Hematopoietic multipotent progenitor cell treated with erythropoietin and hydrocortisone succinate and interleukin-3 and kit ligand, for 8 days (in vitro differentiated cells): ENCODE results near the gene TMEM267.
"Not testable (repeated sequence)": the region's sequence is repeated elsewhere in the genome, so short reads cannot be mapped to it uniquely, and the experiment has no call there.

Source experiments
- DNase-seq: peaks from one replicate; pipeline ENCODE4 v3.0.0-alpha.2; 2015

Gene TMEM267, protein sequence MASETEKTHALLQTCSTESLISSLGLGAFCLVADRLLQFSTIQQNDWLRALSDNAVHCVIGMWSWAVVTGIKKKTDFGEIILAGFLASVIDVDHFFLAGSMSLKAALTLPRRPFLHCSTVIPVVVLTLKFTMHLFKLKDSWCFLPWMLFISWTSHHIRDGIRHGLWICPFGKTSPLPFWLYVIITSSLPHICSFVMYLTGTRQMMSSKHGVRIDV

DNA sequence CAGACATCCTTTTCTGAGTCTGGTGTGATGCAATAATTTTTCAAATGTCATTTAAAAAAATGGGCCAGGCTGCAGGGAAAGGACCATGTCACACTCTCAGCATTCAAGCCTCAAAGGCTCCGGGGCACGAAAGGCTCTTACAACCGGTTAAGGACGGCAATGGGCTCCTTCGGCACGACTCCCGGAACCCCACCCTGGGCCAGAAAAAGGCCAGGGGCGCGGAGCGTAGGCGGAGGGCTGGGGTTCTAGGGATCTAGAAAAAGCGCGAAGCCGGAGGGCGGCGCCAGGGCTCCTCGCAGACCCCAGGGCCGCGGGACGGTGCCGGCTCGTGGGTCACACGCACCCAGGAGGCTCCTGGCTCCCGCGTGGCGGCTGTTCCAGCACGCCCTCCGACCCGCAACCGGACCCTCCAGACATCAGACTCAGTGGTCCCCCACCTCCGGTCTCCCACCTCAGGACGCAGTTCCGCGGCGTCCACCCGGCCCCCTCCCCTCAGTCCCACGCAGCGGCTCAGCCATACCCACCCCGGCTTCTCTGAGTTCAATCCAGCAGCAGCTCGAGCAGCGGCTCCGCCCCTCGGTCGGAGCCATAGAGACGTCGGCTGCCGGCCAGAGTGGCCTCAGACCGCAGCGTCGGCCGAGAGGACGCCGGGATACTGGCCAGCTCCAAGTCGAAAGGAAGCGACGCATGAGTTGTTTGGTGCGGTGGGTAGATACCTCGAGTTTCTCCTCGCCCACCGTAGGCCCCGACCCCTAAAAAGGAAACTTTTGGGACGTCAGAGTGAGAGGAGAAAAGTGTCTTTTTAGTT lies at the start of gene TMEM267:
TMEM267 (minus strand) TSS at position 568 of the 808 bp plus-strand sequence. CDS start 29,896 bp downstream, outside the sequence.
- peak; percentile 92 for DNase-seq

DNA sequence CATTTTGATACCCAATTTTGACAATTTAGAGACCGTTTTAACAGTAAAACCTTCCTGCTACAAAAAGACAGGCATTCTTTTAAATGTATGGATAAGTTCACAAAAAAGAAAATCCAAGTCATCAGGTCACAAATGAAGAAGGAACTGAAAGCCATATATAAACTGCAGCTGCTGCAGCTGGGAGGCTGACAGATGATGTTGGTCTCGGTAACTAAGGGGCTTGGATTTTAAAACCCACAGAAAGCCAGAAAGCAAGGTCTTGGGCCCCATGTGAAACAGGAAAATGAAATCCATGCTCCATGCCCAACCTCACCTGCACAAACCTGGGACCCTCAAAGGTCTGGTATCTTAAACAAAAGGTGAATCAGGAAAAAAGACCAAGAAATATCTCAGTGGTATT lies 47.0 kb upstream of the TMEM267 start:
- no peak for DNase-seq

DNA sequence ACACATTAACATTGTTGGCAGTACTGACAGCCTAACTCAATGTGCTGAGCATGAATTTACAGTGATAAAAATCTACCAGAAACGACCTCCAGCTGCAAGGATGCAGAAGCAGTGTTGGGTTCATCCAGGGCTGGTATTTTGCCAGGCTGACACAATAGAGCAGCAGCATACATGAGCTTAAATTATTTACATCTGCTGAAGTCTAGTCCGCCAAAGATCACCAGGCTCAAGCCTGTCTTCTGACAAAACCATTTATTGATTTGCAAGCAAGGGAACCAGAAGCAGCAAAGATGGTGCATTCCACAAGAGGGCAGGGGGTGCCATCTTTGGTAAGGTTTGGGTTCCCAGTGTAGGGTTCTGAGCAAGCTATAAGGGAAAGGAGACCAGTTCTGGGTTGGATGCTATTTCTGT lies 40.0 kb upstream of the TMEM267 start:
- no peak for DNase-seq

DNA sequence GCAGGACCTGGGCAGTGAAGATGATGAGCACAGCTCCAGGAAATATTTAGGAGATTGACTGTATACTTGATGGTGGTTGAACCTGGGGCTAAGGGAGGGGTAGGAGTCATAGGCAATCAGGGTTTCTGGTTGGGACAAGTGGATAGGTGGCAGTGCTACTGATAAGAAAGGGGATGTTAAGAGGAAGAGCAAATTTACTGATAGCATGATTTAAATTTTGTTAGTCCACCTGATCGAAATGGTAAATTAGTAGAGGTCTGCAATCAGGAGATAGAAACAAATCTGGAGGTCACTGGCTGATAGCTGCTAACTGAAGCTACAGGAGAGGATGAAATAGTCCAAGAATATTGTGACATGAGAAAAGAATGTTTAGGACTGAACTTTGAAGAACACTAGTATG lies 37.0 kb upstream of the TMEM267 start:
- no peak for DNase-seq

DNA sequence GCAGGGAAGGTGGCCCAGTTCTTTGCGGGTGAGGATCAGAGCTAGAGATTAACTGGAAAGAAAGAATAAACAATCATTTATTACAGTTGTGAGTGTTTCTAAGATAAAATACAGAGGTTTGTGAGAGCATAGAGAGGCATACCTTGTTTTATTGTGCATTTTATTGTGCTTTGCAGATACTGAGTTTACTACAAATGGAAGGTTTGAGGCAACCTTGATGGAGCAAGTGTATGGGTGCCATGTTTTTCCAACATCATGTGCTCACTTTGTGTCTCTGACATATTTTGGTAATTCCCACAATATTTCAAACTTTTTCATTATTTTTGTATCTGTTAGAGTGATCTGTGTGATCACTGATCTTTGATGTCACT lies 32.0 kb upstream of the TMEM267 start:
- DNase-seq, result peak; percentile 49

DNA sequence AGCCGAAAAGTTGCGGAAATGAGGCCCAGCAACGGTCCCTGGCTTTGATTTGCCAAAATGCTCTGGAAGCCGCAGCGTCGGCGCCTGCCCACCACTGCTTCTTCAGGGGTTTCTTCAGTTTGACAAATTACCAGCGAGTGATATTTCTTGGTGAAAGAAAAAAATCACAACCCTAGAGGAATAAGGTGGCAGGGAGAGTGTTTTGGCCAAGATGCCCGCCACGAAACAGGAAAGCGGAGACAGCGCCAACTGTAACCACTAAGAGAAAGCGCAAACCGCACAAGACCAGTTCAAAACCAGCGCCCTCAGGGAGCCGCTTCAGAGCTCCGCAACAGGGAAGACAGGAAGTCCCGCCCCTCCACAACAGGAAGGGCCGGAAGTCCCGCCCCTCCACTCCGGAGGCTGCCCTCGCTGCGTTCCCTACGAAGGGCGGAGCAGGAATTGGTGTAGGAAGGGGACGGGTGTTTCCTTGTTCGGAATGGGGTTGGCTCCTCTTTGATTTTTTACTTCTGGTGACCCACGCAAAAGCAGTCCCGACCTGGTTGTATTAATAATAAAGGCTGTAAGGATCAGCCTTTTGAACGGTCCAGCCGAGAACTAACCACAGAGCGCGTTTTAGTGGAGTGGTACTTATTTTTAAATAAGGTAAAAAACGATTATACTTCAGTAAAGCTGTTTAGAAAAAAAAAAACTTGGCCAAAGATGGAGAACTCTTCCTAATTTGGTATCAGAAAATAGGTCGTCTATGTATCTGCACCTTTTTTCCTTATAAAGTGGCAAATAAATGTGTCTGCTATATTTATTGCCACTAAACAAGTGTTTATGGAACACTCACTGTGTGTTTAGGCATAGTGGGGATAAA lies 31.4 kb upstream of the TMEM267 start, which contains the start of gene C5orf34:
C5orf34 (minus strand) TSS at position 333 of the 862 bp plus-strand sequence. CDS start 5,809 bp downstream, outside the sequence.
- DNase-seq, result peak; percentile 96

DNA sequence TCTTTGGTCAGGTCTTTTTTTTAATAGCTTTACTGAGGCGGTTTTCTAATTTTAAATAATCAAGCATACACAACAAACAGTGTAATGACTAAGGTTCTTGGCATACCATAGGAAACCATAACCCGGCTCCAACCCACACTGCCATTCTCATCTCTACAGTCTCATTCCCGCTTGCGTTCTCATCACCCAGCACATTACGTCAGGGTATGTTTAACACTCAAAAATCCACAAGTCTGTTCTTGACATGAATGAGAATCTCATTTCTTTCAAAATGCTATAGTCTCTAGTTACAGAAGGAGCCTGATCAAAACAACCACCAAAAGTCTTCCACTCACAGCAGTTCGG lies 30.8 kb upstream of the TMEM267 start:
- no peak for DNase-seq

DNA sequence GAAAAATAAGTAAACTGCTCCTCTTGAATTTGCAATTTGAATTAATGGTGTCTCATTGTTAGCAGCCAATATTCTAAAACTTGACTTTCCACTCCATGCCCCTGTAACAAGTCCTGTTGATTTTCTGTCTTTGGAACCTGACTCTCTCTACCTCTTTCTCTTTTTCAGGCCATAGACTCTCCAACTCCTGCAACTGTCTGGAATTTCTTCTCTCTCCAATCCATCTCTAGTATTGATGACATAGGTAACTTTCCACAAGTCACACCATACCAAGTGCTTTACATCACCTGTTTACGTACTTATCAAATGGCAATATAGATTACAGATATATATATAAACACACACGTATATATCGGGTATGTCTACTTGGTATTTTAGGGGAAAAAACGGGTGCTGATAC lies 30.4 kb upstream of the TMEM267 start:
- peak; percentile 11 for DNase-seq

DNA sequence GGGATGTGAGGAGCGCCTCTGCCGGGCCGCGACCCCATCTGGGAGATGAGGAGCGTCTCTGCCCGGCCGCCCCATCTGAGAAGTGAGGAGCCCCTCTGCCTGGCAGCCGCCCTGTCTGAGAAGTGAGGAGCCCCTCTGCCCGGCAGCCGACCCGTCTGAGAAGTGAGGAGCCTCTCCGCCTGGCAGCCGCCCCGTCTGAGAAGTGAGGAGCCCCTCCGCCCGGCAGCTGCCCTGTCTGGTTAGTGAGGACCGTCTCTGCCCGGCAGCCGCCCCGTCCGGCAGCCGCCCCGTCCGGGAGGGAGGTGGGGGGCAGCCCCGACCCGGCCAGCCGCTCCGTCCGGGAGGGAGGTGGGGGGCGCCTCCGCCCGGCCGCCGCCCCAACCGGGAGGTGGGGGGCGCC lies 27.4 kb upstream of the TMEM267 start:
- not testable (repeated sequence) for DNase-seq

DNA sequence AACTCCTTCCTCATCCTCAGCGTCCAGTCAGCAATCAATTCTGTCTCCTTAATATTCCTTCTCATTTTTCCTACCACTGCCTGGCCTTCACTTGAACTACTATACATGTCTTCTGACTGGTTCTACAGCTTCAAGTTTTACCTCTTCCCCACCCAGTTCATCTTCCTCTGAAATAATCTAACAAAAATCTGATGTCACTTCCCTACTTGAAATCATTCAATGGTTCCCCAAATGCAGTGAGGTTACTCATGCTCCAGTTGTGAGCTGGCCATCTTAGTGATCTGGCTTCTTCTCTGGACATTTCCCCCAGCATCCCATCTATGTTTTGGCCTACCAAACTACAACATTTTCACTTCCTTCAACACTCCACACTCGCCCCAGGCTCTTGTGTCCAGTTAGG lies 14.9 kb upstream of the TMEM267 start:
- DNase-seq, result no peak

DNA sequence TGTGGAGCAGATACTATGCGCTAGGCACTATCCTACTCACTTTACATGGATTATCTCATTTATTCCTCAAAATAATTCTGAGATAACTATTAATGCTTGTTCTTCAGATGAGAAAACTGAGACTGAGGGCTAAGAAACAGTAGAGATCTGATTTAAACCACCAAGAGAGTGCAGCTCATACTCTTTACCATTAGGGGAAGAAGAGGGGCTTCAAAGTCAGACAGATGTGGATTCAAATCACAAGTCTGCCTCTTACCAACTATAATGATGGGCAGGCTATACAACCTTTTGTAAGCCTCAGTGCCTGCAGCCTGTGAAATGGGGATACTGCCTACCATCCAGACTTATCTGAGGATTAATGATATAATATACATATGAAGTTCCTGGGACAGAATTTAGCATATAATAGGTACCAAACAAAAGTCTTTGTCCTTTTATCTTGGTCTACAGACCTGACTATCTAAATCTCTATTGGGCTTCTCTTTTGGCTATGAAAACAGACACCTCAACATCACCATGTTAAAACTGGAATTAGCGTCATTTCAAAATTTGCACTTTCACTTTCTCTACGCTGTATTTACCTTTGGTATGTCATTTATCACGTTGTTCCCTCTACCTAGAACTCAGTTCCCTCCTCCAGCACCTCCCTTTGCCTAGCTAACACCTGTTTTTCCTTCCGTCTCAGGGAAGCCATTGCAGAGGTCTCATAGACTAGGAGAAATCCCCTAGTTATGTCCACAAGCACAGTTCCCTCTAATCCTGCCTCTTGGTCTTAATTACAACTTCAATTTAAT lies 13.8 kb upstream of the TMEM267 start:
- DNase-seq, result no peak

DNA sequence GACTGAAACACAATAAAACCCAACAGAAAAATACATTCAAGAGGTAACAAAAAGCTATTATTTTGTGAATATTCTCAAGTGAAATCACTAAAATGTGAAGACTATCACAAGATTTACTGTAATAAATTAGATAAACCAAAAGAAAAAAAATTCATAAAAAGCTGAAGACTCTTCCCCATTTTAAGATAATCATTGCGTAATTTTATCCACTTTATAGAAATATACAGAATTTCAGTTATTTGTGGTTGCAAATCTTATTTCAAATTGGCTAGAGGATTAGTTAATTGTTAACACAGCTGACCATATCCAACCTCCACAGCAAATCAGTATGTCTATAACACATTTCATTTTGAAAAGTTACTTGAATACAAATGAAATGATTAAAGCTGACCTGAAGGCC lies 7.7 kb upstream of the TMEM267 start:
- DNase-seq, result no peak

DNA sequence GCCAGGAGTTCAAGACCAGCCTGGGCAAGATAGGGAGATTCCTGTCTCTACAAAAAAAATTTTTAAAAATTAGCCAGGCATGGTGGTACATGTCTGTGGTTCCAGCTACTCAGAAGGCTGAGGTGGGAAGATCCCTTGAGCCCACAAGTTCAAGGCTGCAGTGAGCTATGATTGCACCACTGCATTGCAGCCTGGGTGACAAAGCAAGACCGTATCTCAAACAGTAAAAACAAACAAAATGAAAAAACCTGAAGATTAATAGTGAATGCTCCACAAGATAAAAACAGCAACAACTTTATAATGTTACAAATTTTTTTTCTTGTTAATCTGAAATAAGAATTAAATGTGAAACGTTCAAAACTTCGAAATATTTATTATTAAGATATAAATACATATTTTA lies 2.7 kb upstream of the TMEM267 start:
- DNase-seq, result no peak

DNA sequence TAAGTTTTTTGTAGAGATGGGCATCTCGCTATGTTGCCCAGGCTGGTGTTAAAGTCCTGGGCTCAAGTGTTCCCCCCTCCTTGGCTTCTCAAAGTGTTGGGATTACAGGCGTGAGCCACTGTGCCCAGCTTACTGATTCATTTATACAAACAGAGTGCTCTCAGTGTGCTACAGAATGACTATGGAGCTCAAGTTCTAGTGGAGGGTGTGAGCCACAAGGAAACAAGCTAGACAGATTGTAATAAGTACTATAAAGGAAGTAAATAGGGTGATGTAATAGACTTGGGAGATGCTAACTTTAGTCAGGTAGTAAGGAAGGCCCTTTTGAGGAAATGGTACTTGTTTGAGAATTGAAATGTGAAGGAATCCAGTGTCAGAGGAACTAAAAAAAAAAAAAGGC lies 1.7 kb upstream of the TMEM267 start:
- no peak for DNase-seq

DNA sequence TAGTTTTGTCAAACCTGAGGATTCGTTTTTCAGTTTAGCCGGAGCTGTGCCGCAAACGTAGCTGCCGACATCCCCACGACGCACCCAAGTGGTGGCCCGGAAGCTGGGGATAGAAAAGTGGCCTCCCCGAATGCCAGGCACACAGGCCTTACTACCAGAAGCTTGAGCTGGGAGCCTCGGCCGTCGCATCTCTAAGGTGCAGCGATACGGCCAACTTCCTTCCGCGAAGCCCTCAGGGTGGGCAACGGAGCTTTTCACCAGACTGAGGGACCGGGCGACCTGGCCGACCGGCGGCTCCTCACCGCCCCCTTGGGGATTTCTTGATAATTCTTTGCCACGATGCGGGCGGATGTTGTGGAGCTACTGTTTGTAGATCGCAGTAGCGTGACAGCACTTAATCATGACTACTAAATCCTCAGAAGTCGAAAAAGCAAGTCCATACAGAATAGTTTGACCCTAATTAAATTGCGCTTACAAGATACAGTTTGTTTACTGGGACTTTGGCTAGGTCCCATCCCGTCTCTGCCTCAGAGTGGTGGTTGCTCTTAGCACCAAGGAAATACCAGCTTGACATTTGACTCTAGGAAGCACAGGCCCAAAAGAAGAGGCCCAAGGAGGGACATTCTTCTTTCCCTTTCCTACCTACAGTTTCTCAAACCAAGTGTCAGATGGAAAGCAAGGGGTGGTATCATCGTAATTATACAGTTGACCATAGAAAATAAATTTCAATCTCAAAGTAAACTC lies 613 bp upstream of the TMEM267 start:
- DNase-seq, result peak; percentile 91

DNA sequence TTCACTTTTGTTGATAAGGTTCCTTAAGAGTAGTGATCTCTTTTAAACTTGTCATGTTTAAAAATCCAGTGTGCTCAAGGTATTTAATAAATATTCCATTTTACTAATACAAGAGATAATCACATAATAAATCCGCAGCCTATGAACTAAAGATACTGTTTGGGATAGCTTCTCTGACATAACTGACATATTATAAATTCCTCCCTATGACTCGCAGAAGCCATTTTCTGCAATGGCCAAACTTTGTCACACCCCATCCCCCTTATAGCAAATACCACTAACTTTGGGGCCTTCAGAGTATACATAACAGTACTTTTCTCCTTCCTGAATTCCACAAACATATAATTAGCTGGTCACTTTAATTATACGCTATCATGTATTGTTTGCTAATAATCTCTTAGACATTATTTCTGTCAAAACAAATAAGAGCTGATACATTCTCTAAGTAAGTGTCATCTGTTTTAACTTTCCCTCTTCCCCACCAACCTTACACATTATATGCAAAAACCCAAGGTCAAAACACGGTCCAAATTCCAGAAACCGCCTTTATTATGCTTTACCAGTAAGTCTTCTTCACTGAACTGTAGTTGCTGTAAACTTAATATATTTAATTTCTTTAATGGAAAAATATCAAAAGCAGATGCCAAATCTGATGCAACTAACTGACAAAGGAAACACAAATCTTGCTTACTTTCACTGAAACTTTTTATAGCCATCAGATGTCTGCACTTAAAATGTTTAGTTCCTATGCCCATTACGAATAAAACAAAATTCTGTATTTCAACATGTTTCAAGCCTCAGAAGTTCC lies 971 bp downstream of the TMEM267 start:
- peak; percentile 36 for DNase-seq

DNA sequence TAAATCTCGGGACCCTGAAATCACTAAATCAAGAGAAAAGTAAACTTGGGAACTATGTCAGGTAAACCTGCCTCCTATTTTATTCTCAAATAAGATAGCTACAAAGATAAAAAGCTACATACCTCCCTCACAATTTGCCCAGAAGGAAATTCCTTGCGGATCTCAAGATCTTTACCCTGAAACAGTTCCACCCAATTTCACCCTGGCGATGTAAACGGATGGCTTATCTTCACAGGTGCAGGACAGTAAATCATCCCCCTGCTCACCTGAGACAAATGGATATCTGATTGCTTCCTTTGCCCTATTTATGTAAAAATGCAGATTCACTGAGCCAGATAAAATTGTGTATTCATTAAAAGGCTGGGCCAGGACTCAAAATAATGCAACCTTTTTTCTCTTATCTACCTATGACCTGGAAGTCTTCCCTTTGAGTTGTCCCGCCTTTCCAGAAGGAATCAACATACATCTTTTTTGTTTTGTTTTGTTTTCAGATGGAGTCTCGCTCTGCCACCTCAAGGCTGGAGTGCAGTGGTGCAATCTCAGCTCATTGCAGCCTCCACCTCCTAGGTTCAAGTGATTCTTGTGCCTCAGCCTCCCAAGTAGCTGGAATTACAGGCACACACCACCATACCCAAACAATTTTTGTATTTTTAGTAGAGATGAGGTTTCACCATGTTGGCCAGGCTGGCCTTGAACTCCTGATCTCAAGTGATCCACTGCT lies 13.8 kb downstream of the TMEM267 start:
- DNase-seq, result no peak

DNA sequence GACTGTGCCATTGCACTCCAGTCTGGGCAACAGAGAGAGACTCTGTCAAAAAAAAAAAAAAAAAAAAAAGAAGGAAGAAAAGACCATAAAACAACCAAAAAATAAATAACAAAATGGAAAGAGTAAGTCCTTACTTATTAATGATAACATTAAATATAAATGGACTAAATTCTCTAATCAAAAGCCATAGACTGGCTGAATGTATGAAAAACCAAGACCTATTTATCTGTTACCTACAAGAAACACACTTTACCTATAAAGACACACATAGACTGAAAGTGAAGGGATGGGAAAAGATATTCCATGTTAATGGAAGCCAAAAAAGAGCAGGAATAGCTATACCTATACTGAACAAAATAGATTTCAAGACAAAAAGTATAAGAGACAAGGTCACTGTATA lies 16.6 kb downstream of the TMEM267 start:
- DNase-seq, result no peak

DNA sequence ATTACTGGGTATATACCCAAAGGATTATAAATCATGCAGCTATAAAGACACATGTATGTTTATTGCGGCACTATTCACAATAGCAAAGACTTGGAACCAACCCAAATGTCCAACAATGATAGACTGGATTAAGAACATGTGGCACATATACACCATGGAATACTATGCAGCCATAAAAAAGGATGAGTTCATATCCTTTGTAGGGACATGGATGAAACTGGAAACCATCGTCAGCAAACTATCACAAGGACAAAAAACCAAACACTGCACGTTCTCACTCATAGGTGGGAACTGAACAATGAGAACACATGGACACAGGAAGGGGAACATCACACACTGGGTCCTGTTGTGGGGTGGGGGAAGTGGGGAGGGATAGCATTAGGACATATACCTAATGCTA lies 18.2 kb downstream of the TMEM267 start:
- not testable (repeated sequence) for DNase-seq

DNA sequence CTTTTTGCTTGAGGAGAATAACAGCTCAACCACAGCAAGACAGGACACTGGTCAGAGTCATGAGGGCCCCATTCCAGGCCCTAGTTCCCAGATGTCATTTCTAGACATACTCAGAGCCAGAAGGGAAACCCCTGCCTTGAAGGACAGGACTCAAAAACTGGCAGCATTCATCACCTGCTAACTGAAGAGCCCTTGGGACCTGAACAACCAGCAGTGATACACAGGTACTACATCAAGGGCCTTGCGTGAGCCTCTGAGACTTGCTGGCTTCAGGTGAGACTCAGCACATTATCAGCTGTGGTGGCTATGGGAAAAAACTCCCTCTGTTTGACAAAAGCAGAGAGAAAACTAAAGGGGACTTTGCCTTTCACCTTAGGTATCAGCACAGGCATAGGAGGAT lies 22.6 kb downstream of the TMEM267 start:
- DNase-seq, result no peak
